Measurements from ENCODE around the gene TANGO2. TPM values are rescaled to one million over a fixed set of nuclear protein-coding genes. Genes with fewer than 3 reads are reported as not detected.

TANGO2 gene
- 10.1 and 13.6 TPM in 2 replicates for total RNA-seq (2021; fragmentation: NEBNext Ultra II Directional; extraction: Animal tissue kit (Norgen Biotek cat#: 25700))
- 18.2 and 18.4 TPM in 2 replicates for polyA plus RNA-seq (2011; rRNA removed)
- polyA plus RNA-seq (2011; cell fraction: cytosol; rRNA removed) = 18.8 TPM
- 19.5 TPM for polyA plus RNA-seq (2011; cell fraction: nucleus; rRNA removed)
- 7.8 to 13.8 TPM (median 12.6 TPM) in 4 replicates for polyA plus RNA-seq (2012, experiment 1 of 2)
- polyA plus RNA-seq (2012, experiment 2 of 2) = 11.7 TPM
- polyA plus RNA-seq (2013, experiment 1 of 2) = 5.2 TPM
- 5.0 TPM for polyA plus RNA-seq (2013, experiment 2 of 2)
- 32.1 and 36.1 TPM in 2 replicates for polyA minus RNA-seq (2011; rRNA and poly(A)+ RNA removed)
- 7.8 TPM for polyA minus RNA-seq (2011; cell fraction: cytosol; rRNA and poly(A)+ RNA removed)
- polyA minus RNA-seq (2011; cell fraction: nucleus; rRNA and poly(A)+ RNA removed) = 11.9 TPM
- long read RNA-seq, experiment 1, partial matches to known transcripts = 3 of 5 reads
- long read RNA-seq, experiment 1, other reads (novel, unspliced or antisense) = 1 of 5 reads
- long read RNA-seq, experiment 2, partial matches to known transcripts = 1 of 2 reads
- long read RNA-seq, experiment 2, other reads (novel, unspliced or antisense) = 0 of 2 reads

GRCh38 chr22:20020533-20021195 lies at the start of gene TANGO2:
Gene TANGO2, plus strand, starts transcription at chr22:20021110. Its CDS starts 15,689 bp downstream, at chr22:20036799.
- H3K56ac ChIP-seq (replicated peaks; ENCODE audit: insufficient read length, low read depth, low read length) = peak within 1 kb of the TSS; percentile 90
- H2BK12ac ChIP-seq (ENCODE audit: low read depth, low read length) = no peak within 1 kb of the TSS
- H2BK5ac ChIP-seq (ENCODE audit: low read depth, low read length) = no peak within 1 kb of the TSS
- WGBS, 2 experiments (ENCODE audit: extremely low coverage in 1 of 2, insufficient coverage in 1 of 2, insufficient read length in 1 of 2, insufficient replicate concordance in 2 of 2, low coverage in 1 of 2, low lambda C conversion rate in 2 of 2, missing lambda C conversion rate in 1 of 2) = 3% methylated on average over 43 of the region's 61 CpGs; no CpG with 5 or more reads in 1 of the 2 experiments
- H3K18ac ChIP-seq (ENCODE audit: extremely low read depth, low read length) = peak within 1 kb of the TSS; percentile 78
- H3K23me2 ChIP-seq (ENCODE audit: low read depth, low read length) = peaks cover 11% of the 10 kb centered on the region
- no peak within 1 kb of the TSS for H3K14ac ChIP-seq (ENCODE audit: insufficient read length)
- peak within 1 kb of the TSS; percentile 5 for H4K91ac ChIP-seq (replicated peaks; ENCODE audit: insufficient read length, low read length)
- H3K23ac ChIP-seq (ENCODE audit: insufficient read length) = no peak within 1 kb of the TSS
- H3K9me3 ChIP-seq (ENCODE audit: insufficient read depth in 2 of 2, low read depth in 1 of 2, low read length in 1 of 2) = no peaks in the 10 kb centered on the region
- H2AK5ac ChIP-seq (ENCODE audit: low read depth, low read length) = no peak within 1 kb of the TSS
- FAIRE-seq = no peak
- ChIA-PET CTCF (ENCODE audit: partially characterized antibody) (interaction anchor here (1.0 to 8.6 kb wide), 7 partner anchors 7 to 67 kb away, joined by 3 to 54 read pairs (median 4); no protein-coding TSS in a partner anchor), POLR2A (ENCODE audit: partially characterized antibody) (interaction anchor here (0.6 to 1.6 kb wide), 7 partner anchors 11 to 133 kb away, joined by 3 read pairs; no protein-coding TSS in a partner anchor)
- H3K79me1 ChIP-seq (ENCODE audit: low read depth, low read length) = peaks cover 4% of the 10 kb centered on the region; the same call in 1 of the 2 replicates
- H3K4me3 ChIP-seq (ENCODE audit: extremely low read depth in 1 of 4, insufficient read depth in 2 of 4, low read depth in 3 of 4, low read length in 4 of 4) = peak within 1 kb of the TSS; percentile 55 to 94 (median 68)
- H3K36me3 ChIP-seq (ENCODE audit: control insufficient read depth in 2 of 4, insufficient read depth in 4 of 4, low read length in 3 of 4) = no peaks in the 10 kb centered on the region
- DNase-seq (ENCODE audit: low read depth in 1 of 2, low spot score in 2 of 2) = peak; percentile 51 to 97
- no peak within 1 kb of the TSS for H2BK120ac ChIP-seq (replicated peaks; ENCODE audit: low read depth, low read length)
- no peak within 1 kb of the TSS for H2BK15ac ChIP-seq (ENCODE audit: low read length)
- H4K8ac ChIP-seq (ENCODE audit: extremely low read depth, insufficient read depth, low read length) = peak within 1 kb of the TSS; percentile 80
- peak within 1 kb of the TSS; percentile 76 to 98 for H3K4me2 ChIP-seq (ENCODE audit: insufficient read depth in 1 of 2, low read depth in 2 of 2, low read length in 2 of 2)
- peak within 1 kb of the TSS in 3 of 4 experiments; percentile 35 to 48 (median 45); a peak in 5 of 7 replicates for H3K9ac ChIP-seq (replicated peaks in 1 of 4; ENCODE audit: extremely low read depth in 1 of 4, low read depth in 3 of 4, low read length in 3 of 4)
- no peak within 1 kb of the TSS for H3K27ac ChIP-seq (ENCODE audit: low read depth, low read length)
- peak within 1 kb of the TSS; percentile 81 for H4K5ac ChIP-seq (ENCODE audit: insufficient read length, low read depth, low read length)
- H3K4me1 ChIP-seq (replicated peaks in 1 of 4; ENCODE audit: control insufficient read depth in 3 of 4, insufficient read depth in 4 of 4, low read length in 3 of 4) = peaks cover 0 to 18% (median 9%) of the 10 kb centered on the region in 4 experiments; a peak in 6 of 7 replicates
- H3K27me3 ChIP-seq (replicated peaks in 1 of 4; ENCODE audit: control insufficient read depth in 3 of 4, extremely low read depth in 1 of 4, insufficient read depth in 3 of 4, low read length in 3 of 4) = peaks cover 18 to 38% (median 30%) of the 10 kb centered on the region in 4 experiments
- H2BK20ac ChIP-seq (ENCODE audit: low read length) = no peak within 1 kb of the TSS
- no peak within 1 kb of the TSS for H2AFZ ChIP-seq (ENCODE audit: low read length)
- peaks cover 7 to 25% of the 10 kb centered on the region in 2 experiments for H4K20me1 ChIP-seq (replicated peaks in 1 of 2; ENCODE audit: control insufficient read depth in 1 of 2, insufficient read depth in 2 of 2, low read length in 2 of 2)
- H3K4ac ChIP-seq (replicated peaks; ENCODE audit: insufficient read length, low read depth, low read length) = no peak within 1 kb of the TSS
- no peaks in the 10 kb centered on the region for H3K79me2 ChIP-seq (ENCODE audit: control insufficient read depth in 1 of 2, insufficient read depth in 2 of 2, low read length in 2 of 2)
- TF ChIP-seq EZH2 (IDR thresholded peaks at IDR 0.05; ENCODE audit: low read depth, low read length, severe bottlenecking) (no peak), POLR2A (IDR thresholded peaks at IDR 0.05; ENCODE audit: control extremely low read depth in 1 of 2, low read depth in 2 of 2, low read length in 2 of 2) (peak in 1 of 2 experiments; percentile 60; a peak in 1 of 3 replicates), RAD21 (IDR thresholded peaks at IDR 0.05 in 1 of 2, conservative IDR thresholded peaks at IDR 0.05 in 1 of 2; ENCODE audit: low read depth in 2 of 2, low read length in 2 of 2) (no peak), FOSL1 (IDR thresholded peaks at IDR 0.05; ENCODE audit: insufficient read depth, low read depth, low read length) (peak; percentile 58; the same call in 1 of the 2 replicates), CBX8 (IDR thresholded peaks at IDR 0.05; ENCODE audit: borderline replicate concordance, low read depth, low read length) (no peak), TAF1 (IDR thresholded peaks at IDR 0.05; ENCODE audit: low read depth, low read length) (peak; percentile 62; the same call in 1 of the 2 replicates), NRF1 (IDR thresholded peaks at IDR 0.05; ENCODE audit: low read depth, low read length) (peak; percentile 13; the same call in 1 of the 2 replicates), KDM4A (IDR thresholded peaks at IDR 0.05; ENCODE audit: low read depth, low read length, severe bottlenecking) (peak; percentile 51)

Measured in H1 (cell line).